Central memory CD4-positive, alpha-beta T cell (primary cell): ENCODE results near the gene MAPK8IP1.

Experiments used
- DNase-seq: peaks from one replicate; pipeline ENCODE4 v3.0.0; 2022

The MAPK8IP1 gene

GRCh38 chr11:45909594-45910475, 24.4 kb downstream of the MAPK8IP1 start:
- no peak for DNase-seq

- no peak for DNase-seq
These were observed 25.2 kb downstream of the MAPK8IP1 start for GRCh38 chr11:45910623-45911022.

GRCh38 chr11:45913514-45913913, 28.1 kb downstream of the MAPK8IP1 start:
- no peak for DNase-seq

GRCh38 chr11:45913942-45914635, 28.6 kb downstream of the MAPK8IP1 start:
- no peak for DNase-seq

GRCh38 chr11:45915446-45915845, 30.0 kb downstream of the MAPK8IP1 start:
- no peak for DNase-seq

GRCh38 chr11:45917286-45917622, 31.8 kb downstream of the MAPK8IP1 start:
- no peak for DNase-seq

- peak; percentile 99 for DNase-seq
These were observed 32.3 kb downstream of the MAPK8IP1 start, which contains the start of gene PEX16 for GRCh38 chr11:45917623-45918330. Gene PEX16 (minus strand): TSS chr11:45917877. CDS start chr11:45917811, 66 bp downstream.

GRCh38 chr11:45918331-45918941, 33.0 kb downstream of the MAPK8IP1 start:
- peak; percentile 35 for DNase-seq

- no peak for DNase-seq
These were observed 33.7 kb downstream of the MAPK8IP1 start for GRCh38 chr11:45918962-45919675.

- no peak for DNase-seq
These were observed 34.5 kb downstream of the MAPK8IP1 start for GRCh38 chr11:45919806-45920530.

- no peak for DNase-seq
These were observed 35.4 kb downstream of the MAPK8IP1 start for GRCh38 chr11:45920531-45921477.

GRCh38 chr11:45921561-45922424, 36.3 kb downstream of the MAPK8IP1 start:
- DNase-seq, result no peak

- DNase-seq, result no peak
These were observed 37.1 kb downstream of the MAPK8IP1 start, which contains the start of gene LARGE2 for GRCh38 chr11:45922425-45923082. Gene LARGE2 (plus strand): TSS chr11:45922656. CDS start chr11:45922883, 227 bp downstream.

GRCh38 chr11:45924036-45924915, 38.8 kb downstream of the MAPK8IP1 start:
- DNase-seq, result no peak

- no peak for DNase-seq
These were observed 39.5 kb downstream of the MAPK8IP1 start for GRCh38 chr11:45924927-45925326.

- DNase-seq, result no peak
These were observed 40.1 kb downstream of the MAPK8IP1 start for GRCh38 chr11:45925550-45925949.

- no peak for DNase-seq
These were observed 40.5 kb downstream of the MAPK8IP1 start for GRCh38 chr11:45926001-45926401.
